Lower lobe of right lung (tissue), 2 donors: ENCODE data around the gene TMEM156. TPM values are rescaled to one million over a fixed set of nuclear protein-coding genes. Genes with fewer than 3 reads are reported as not detected.
"Not testable (repeated sequence)": the region's sequence is repeated elsewhere in the genome, so short reads cannot be mapped to it uniquely, and the experiment has no call there.

Source experiments
- ATAC-seq, 2 donors: fragments of 200-7000 bp; cut with Tn5 transposase; one replicate each; pipeline ENCODE4 v1.9.1; 2020 to 2022; ENCODE audit warnings: mild to moderate bottlenecking in 2 of 2, moderate library complexity in 2 of 2
- DNase-seq: peaks from one replicate; pipeline ENCODE4 v3.0.0-alpha.2; 2020
- H3K27ac ChIP-seq: fragments of 200-600 bp; one replicate; pipeline ENCODE4 v1.8.0; 2022
- H3K27me3 ChIP-seq: fragments of 200-600 bp; one replicate; pipeline ENCODE4 v1.8.0; 2022; ENCODE audit warnings: low read depth
- H3K36me3 ChIP-seq: fragments of 200-600 bp; one replicate; pipeline ENCODE4 v1.8.0; 2022; ENCODE audit warnings: mild to moderate bottlenecking
- H3K4me1 ChIP-seq: fragments of 200-600 bp; one replicate; pipeline ENCODE4 v1.8.0; 2022
- H3K4me3 ChIP-seq: fragments of 200-600 bp; one replicate; pipeline ENCODE4 v1.8.0; 2022; ENCODE audit warnings: mild to moderate bottlenecking
- H3K9me3 ChIP-seq: fragments of 200-600 bp; one replicate; pipeline ENCODE4 v1.8.0; 2022
- intact Hi-C: fragments of 100-400 bp; cut with DNase I; formaldehyde crosslinking; loops from one replicate; pipeline ENCODE4 v1.11.0; 2022
- total RNA-seq: library from RNA; stranded (reverse); fragmentation: NEBNext Ultra II Directional; extraction: Animal tissue kit (Norgen Biotek cat#: 25700); gene quantifications from one replicate; pipeline ENCODE4 v1.2.1, GENCODE V29; 2021
- TF ChIP-seq, protein P1 (sequence below): fragments of 200-600 bp; IDR thresholded peaks from one replicate; pipeline ENCODE4 v1.8.0; 2022; ENCODE audit warnings: antibody characterized with exemption, mild to moderate bottlenecking
- donor health status: DM: no; HTN: yes; CAD: no; lungs with severe emphysema.

Gene TMEM156
- total RNA-seq, 1 donor from 2014 or later = 0.62 TPM

GRCh38 chr4:39021631-39022030 is 10.6 kb downstream of the TMEM156 start:
- TF ChIP-seq, protein P1, sequence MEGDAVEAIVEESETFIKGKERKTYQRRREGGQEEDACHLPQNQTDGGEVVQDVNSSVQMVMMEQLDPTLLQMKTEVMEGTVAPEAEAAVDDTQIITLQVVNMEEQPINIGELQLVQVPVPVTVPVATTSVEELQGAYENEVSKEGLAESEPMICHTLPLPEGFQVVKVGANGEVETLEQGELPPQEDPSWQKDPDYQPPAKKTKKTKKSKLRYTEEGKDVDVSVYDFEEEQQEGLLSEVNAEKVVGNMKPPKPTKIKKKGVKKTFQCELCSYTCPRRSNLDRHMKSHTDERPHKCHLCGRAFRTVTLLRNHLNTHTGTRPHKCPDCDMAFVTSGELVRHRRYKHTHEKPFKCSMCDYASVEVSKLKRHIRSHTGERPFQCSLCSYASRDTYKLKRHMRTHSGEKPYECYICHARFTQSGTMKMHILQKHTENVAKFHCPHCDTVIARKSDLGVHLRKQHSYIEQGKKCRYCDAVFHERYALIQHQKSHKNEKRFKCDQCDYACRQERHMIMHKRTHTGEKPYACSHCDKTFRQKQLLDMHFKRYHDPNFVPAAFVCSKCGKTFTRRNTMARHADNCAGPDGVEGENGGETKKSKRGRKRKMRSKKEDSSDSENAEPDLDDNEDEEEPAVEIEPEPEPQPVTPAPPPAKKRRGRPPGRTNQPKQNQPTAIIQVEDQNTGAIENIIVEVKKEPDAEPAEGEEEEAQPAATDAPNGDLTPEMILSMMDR = no peak
- Histone ChIP-seq H3K27me3 (no peaks in the 10 kb centered on the region), H3K36me3 (no peaks in the 10 kb centered on the region), H3K27ac (no peak overlapping the region), H3K9me3 (no peaks in the 10 kb centered on the region), H3K4me1 (no peaks in the 10 kb centered on the region), H3K4me3 (no peak overlapping the region)
- intact Hi-C loops = no loop called here
- ATAC-seq (no peak), DNase-seq (no peak)

GRCh38 chr4:39020130-39020529 is 12.1 kb downstream of the TMEM156 start:
- Histone ChIP-seq H3K27ac (no peak overlapping the region), H3K4me3 (no peak overlapping the region), H3K4me1 (no peaks in the 10 kb centered on the region), H3K9me3 (peaks cover 6% of the 10 kb centered on the region), H3K27me3 (no peaks in the 10 kb centered on the region), H3K36me3 (no peaks in the 10 kb centered on the region)
- no peak for DNase-seq
- TF ChIP-seq, protein P1 = no peak
- ATAC-seq = no peak
- intact Hi-C loops = no loop called here

GRCh38 chr4:39014028-39014427 is 18.2 kb downstream of the TMEM156 start:
- intact Hi-C loops = no loop called here
- Histone ChIP-seq H3K27me3 (no peaks in the 10 kb centered on the region), H3K4me3 (no peak overlapping the region), H3K36me3 (no peaks in the 10 kb centered on the region), H3K9me3 (peaks cover 6% of the 10 kb centered on the region), H3K27ac (no peak overlapping the region), H3K4me1 (no peaks in the 10 kb centered on the region)
- TF ChIP-seq, protein P1 = no peak
- DNase-seq (no peak), ATAC-seq (no peak)

DNA sequence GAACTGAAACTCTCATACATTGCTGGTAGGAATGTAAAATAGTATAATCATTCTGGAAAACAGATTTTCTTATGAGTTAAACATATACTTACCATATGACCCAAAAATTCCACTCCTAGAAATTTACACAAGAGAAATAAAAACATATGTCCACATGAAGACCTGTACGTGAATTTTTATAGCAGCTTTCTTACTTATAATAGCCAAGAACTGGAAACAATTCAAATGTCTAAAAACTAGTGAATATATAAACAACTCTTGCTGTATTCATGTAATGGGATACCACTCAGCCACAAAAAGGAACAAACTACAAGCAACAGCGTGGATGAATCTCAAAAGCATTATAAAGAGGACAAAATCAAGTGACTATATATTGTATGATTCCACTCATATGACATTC is 27.5 kb downstream of the TMEM156 start:
- DNase-seq (no peak), ATAC-seq (no peak)
- Histone ChIP-seq H3K4me1 (no peaks in the 10 kb centered on the region), H3K9me3 (peaks cover 2% of the 10 kb centered on the region), H3K4me3 (no peak overlapping the region), H3K36me3 (no peaks in the 10 kb centered on the region), H3K27ac (no peak overlapping the region), H3K27me3 (no peaks in the 10 kb centered on the region)
- TF ChIP-seq, protein P1 = no peak
- intact Hi-C loops = no loop called here

DNA sequence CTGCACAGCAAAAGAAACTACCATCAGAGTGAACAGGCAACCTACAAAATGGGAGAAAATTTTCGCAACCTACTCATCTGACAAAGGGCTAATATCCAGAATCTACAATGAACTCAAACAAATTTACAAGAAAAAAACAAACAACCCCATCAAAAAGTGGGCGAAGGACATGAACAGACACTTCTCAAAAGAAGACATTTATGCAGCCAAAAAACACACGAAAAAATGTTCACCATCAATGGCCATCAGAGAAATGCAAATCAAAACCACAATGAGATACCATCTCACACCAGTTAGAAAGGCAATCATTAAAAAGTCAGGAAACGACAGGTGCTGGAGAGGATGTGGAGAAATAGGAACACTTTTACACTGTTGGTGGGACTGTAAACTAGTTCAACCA is 30.2 kb downstream of the TMEM156 start:
- H3K4me1 ChIP-seq, H3K27ac ChIP-seq, DNase-seq, H3K4me3 ChIP-seq, H3K36me3 ChIP-seq, H3K9me3 ChIP-seq, ATAC-seq, H3K27me3 ChIP-seq, intact Hi-C loops: not testable (repeated sequence)

DNA sequence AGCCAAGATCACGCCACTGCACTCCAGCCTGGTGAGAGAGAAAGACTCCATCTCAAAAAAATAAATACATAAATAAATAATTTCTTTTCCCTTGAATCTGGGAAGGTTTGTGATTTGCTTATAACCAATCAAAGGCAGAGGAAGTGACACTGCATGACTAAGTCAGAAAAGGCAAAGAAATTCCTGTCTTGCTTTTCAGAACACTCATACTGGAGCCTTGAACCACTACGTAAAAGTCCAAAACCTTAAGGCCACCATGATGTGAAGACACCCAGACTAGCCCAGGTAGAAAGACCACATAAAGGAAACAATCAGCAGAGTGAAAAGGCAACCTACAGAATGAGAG is 36.6 kb downstream of the TMEM156 start:
- Histone ChIP-seq H3K27ac (no peak overlapping the region), H3K9me3 (peaks cover 6% of the 10 kb centered on the region), H3K36me3 (no peaks in the 10 kb centered on the region), H3K27me3 (no peaks in the 10 kb centered on the region), H3K4me1 (no peaks in the 10 kb centered on the region), H3K4me3 (no peak overlapping the region)
- no peak for ATAC-seq
- intact Hi-C loops = no loop called here
- TF ChIP-seq, protein P1 = no peak
- DNase-seq = no peak
